Measurements from ENCODE around the gene RNF217. TPM values are rescaled to one million over a fixed set of nuclear protein-coding genes. Genes with fewer than 3 reads are reported as not detected.
"Not testable (repeated sequence)": the region's sequence is repeated elsewhere in the genome, so short reads cannot be mapped to it uniquely, and the experiment has no call there.

Gene RNF217
- polyA plus RNA-seq, 1 donor (not counting 4 experiments of a cell fraction or from before 2014, with no cell fraction given), result 44.0 TPM

DNA sequence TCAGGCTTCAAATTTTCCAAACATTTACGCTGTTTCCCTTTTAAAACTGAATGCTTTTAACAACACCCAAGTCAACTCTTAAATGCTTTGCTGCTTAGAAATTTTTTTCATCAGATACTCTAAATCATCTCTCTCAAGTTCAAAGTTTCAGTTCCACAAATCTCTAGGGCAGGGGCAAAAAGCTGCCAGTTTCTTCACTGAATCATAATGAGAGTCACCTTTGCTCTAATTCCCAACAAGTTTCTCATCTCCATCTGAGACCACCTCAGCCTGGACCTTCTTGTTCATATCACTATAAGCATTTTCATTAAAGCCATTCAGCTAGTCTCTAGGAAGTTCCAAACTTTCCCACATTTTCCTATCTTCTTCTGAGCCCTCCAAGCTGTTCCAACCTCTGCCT lies 69.1 kb downstream of the RNF217 start:
- Histone ChIP-seq H3K27me3 (ENCODE audit: control insufficient read depth, extremely low read depth, insufficient read depth, low read length) (no peaks in the 10 kb centered on the region), H3K27ac (ENCODE audit: control insufficient read depth, insufficient read depth, low read length) (no peak overlapping the region), H2AFZ (ENCODE audit: control insufficient read depth, low read length) (no peak overlapping the region), H4K20me1 (ENCODE audit: control insufficient read depth, extremely low read depth, insufficient read depth, low read length) (no peaks in the 10 kb centered on the region), H3K36me3 (ENCODE audit: control insufficient read depth in 2 of 2, extremely low read depth in 1 of 2, insufficient read depth in 2 of 2, low read length in 2 of 2) (no peaks in the 10 kb centered on the region), H3K4me2 (ENCODE audit: control insufficient read depth, extremely low read depth, insufficient read depth, low read depth, low read length) (no peak overlapping the region), H3K79me2 (ENCODE audit: control insufficient read depth, insufficient read depth, low read length) (peaks cover 46% of the 10 kb centered on the region), H3K9me3 (ENCODE audit: control insufficient read depth, low read depth, low read length) (no peaks in the 10 kb centered on the region), H3K9me1 (ENCODE audit: control insufficient read depth, extremely low read depth, insufficient read depth, low read length) (no peaks in the 10 kb centered on the region), H3K9ac (ENCODE audit: control insufficient read depth, extremely low read depth, insufficient read depth, low read length) (no peak overlapping the region), H3K4me1 (ENCODE audit: control insufficient read depth, extremely low read depth, insufficient read depth, low read length) (no peaks in the 10 kb centered on the region), H3K4me3 (ENCODE audit: control insufficient read depth in 2 of 3, extremely low read depth in 1 of 3, insufficient read depth in 2 of 3, low read depth in 1 of 3, low read length in 3 of 3) (no peak overlapping the region)
- dilution Hi-C loops (cut with MboI; ENCODE audit: extremely low pct_ligation_motif_present, low sequenced_read_pairs), result no loop called here
- no peak for FAIRE-seq
- DNase-seq (ENCODE audit: low read depth, low spot score), result no peak
- TF ChIP-seq, protein P1, sequence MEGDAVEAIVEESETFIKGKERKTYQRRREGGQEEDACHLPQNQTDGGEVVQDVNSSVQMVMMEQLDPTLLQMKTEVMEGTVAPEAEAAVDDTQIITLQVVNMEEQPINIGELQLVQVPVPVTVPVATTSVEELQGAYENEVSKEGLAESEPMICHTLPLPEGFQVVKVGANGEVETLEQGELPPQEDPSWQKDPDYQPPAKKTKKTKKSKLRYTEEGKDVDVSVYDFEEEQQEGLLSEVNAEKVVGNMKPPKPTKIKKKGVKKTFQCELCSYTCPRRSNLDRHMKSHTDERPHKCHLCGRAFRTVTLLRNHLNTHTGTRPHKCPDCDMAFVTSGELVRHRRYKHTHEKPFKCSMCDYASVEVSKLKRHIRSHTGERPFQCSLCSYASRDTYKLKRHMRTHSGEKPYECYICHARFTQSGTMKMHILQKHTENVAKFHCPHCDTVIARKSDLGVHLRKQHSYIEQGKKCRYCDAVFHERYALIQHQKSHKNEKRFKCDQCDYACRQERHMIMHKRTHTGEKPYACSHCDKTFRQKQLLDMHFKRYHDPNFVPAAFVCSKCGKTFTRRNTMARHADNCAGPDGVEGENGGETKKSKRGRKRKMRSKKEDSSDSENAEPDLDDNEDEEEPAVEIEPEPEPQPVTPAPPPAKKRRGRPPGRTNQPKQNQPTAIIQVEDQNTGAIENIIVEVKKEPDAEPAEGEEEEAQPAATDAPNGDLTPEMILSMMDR (optimal IDR thresholded peaks at IDR 0.05 in 1 of 3, IDR thresholded peaks at IDR 0.05 in 1 of 3, conservative IDR thresholded peaks at IDR 0.05 in 1 of 3; ENCODE audit: extremely low read depth in 1 of 3, insufficient read depth in 2 of 3, low read length in 3 of 3), result no peak
- no peak for TF ChIP-seq EZH2 (IDR thresholded peaks at IDR 0.05; ENCODE audit: low read length)

DNA sequence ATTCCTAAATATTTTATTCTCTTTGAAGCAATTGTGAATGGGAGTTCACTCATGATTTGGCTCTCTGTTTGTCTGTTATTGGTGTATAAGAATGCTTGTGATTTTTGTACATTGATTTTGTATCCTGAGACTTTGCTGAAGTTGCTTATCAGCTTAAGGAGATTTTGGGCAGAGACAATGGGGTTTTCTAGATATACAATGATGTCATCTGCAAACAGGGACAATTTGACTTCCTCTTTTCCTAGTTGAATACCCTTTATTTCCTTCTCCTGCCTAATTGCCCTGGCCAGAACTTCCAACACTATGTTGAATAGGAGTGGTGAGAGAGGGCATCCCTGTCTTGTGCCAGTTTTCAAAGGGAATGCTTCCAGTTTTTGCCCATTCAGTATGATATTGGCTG lies 72.7 kb downstream of the RNF217 start:
- dilution Hi-C loops (cut with MboI; ENCODE audit: extremely low pct_ligation_motif_present, low sequenced_read_pairs); FAIRE-seq; H3K9me3 ChIP-seq (ENCODE audit: control insufficient read depth, low read depth, low read length); H3K4me1 ChIP-seq (ENCODE audit: control insufficient read depth, extremely low read depth, insufficient read depth, low read length); H3K9me1 ChIP-seq (ENCODE audit: control insufficient read depth, extremely low read depth, insufficient read depth, low read length); H4K20me1 ChIP-seq (ENCODE audit: control insufficient read depth, extremely low read depth, insufficient read depth, low read length); H3K4me2 ChIP-seq (ENCODE audit: control insufficient read depth, extremely low read depth, insufficient read depth, low read depth, low read length); DNase-seq (ENCODE audit: low read depth, low spot score); H3K27me3 ChIP-seq (ENCODE audit: control insufficient read depth, extremely low read depth, insufficient read depth, low read length); H3K9ac ChIP-seq (ENCODE audit: control insufficient read depth, extremely low read depth, insufficient read depth, low read length); H2AFZ ChIP-seq (ENCODE audit: control insufficient read depth, low read length); H3K27ac ChIP-seq (ENCODE audit: control insufficient read depth, insufficient read depth, low read length); H3K36me3 ChIP-seq (ENCODE audit: control insufficient read depth in 2 of 2, extremely low read depth in 1 of 2, insufficient read depth in 2 of 2, low read length in 2 of 2); H3K4me3 ChIP-seq (ENCODE audit: control insufficient read depth in 2 of 3, extremely low read depth in 1 of 3, insufficient read depth in 2 of 3, low read depth in 1 of 3, low read length in 3 of 3): not testable (repeated sequence)
- H3K79me2 ChIP-seq (ENCODE audit: control insufficient read depth, insufficient read depth, low read length), result peaks cover 49% of the 10 kb centered on the region

DNA sequence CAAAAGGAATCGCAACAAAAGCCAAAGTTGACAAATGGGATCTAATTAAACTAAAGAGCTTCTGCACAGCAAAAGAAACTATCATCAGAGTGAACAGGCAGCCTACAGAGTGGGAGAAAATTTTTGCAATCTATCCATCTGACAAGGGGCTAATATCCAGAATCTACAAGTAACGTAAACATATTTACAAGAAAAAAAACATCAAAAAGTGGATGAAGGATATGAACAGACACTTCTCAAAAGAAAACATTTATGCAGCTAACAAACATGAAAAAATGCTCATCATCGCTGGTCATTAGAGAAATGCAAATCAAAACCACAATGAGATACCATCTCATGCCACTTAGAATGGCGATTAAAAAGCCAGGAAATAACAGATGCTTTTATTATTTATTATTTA lies 74.2 kb downstream of the RNF217 start:
- peaks cover 37% of the 10 kb centered on the region for H3K79me2 ChIP-seq (ENCODE audit: control insufficient read depth, insufficient read depth, low read length)
- H3K27ac ChIP-seq (ENCODE audit: control insufficient read depth, insufficient read depth, low read length); FAIRE-seq; H3K27me3 ChIP-seq (ENCODE audit: control insufficient read depth, extremely low read depth, insufficient read depth, low read length); H3K9me3 ChIP-seq (ENCODE audit: control insufficient read depth, low read depth, low read length); H3K9me1 ChIP-seq (ENCODE audit: control insufficient read depth, extremely low read depth, insufficient read depth, low read length); H3K4me3 ChIP-seq (ENCODE audit: control insufficient read depth in 2 of 3, extremely low read depth in 1 of 3, insufficient read depth in 2 of 3, low read depth in 1 of 3, low read length in 3 of 3); dilution Hi-C loops (cut with MboI; ENCODE audit: extremely low pct_ligation_motif_present, low sequenced_read_pairs); H3K36me3 ChIP-seq (ENCODE audit: control insufficient read depth in 2 of 2, extremely low read depth in 1 of 2, insufficient read depth in 2 of 2, low read length in 2 of 2); H3K4me2 ChIP-seq (ENCODE audit: control insufficient read depth, extremely low read depth, insufficient read depth, low read depth, low read length); H4K20me1 ChIP-seq (ENCODE audit: control insufficient read depth, extremely low read depth, insufficient read depth, low read length); DNase-seq (ENCODE audit: low read depth, low spot score); H2AFZ ChIP-seq (ENCODE audit: control insufficient read depth, low read length); H3K4me1 ChIP-seq (ENCODE audit: control insufficient read depth, extremely low read depth, insufficient read depth, low read length); H3K9ac ChIP-seq (ENCODE audit: control insufficient read depth, extremely low read depth, insufficient read depth, low read length): not testable (repeated sequence)
